Measurements from ENCODE around the gene SERAC1. TPM values are rescaled to one million over a fixed set of nuclear protein-coding genes. Genes with fewer than 3 reads are reported as not detected.
"Not testable (repeated sequence)": the region's sequence is repeated elsewhere in the genome, so short reads cannot be mapped to it uniquely, and the experiment has no call there.

SERAC1 gene
- total RNA-seq, 1 donor from 2014 or later: 9.5 TPM

DNA sequence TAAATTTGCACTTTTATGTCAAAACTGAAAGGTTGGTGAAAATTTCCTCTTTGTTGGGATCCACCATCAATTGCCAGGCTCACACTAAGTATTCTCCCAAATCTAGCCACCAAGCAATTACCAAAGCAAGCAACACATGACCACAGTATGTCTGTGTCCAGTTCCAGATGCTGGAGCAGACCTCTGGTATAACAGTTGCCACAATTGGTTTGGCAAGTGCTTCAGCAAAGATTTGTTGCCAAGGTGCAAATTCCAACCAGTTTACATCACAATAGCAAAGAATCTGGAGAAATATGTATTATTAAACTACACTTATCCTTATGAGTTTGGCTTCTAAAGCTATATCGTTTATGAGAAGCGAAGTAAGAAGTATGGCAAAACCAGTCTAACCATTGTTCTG, 6.5 kb upstream of the SERAC1 start:
- DNase-seq (ENCODE audit: low read depth, low spot score): peak; percentile 50

DNA sequence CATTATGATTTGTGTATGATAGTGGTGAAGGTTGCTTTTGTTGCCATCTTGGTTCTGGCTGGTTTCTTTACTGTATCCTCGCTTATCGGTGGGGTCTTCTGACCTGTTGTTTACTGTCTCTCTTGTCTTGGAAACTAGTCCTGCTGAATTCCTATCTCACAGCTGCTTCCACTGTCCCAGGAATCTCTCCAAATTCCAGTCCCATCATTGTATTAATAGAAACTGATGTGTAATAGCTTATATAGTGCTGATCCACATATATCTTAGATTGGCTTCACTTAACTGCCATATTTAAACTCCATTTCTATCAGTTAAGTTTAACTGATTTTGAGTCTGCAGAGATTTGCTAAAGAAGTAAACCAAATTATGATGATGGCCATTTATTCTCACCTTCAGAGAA, 6.0 kb upstream of the SERAC1 start:
- DNase-seq (ENCODE audit: low read depth, low spot score): no peak

DNA sequence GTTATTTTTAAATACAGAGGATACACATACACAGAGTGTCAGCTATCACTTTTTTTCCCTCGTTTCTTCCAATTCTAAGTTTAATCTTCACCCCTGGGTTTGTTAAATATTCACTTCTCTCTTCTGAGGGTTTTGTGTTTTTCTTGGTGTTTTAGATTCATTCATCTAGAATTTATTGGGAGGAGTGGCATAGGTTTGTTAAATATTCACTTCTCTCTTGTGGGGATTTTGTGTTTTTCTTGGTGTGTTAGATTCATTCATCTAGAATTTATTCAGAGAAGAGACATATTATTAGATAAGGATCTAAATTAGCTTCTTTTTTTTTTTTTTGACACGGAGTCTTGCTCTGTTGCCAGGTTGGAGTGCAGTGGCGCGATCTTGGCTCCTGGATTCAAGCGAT, 3.9 kb upstream of the SERAC1 start:
- no peak for DNase-seq (ENCODE audit: low read depth, low spot score)

DNA sequence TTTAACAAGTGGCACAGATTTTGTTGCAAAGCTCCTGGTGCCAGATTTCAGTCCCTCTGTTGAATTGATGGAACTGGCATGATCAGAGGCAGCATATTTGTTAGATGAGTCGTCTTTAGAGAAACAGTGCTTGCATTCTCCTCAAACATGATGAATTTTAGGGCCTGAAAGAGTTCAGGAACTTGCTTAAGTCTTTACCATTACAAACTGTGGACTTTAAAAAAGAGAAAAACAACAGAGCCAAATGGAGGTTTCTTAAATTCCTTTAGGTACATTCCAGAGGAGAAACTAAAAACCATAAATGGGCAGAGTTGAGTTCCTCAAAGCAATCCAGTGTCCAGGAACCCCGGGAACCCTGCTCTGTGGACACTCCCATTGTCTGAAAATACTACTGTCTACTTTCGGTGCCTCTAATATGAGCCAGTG, 2.6 kb upstream of the SERAC1 start:
- peak; percentile 30 for DNase-seq (ENCODE audit: low read depth, low spot score)

DNA sequence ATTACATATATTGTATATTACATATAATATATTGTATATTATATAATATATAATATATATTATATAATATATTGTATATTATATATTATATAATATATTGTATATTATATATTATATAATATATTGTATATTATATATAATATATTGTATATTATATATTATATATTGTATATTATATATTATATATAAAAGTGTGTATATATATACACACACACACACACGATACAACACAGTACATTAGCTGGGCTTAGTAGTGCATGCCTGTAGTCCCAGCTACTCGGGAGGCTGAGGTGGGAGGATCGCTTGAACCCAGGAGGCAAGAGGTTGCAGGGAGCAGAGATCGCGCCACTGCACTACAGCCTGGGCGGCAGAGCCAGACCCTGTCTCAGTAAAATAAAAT, 1.6 kb upstream of the SERAC1 start:
- DNase-seq (ENCODE audit: low read depth, low spot score): not testable (repeated sequence)

DNA sequence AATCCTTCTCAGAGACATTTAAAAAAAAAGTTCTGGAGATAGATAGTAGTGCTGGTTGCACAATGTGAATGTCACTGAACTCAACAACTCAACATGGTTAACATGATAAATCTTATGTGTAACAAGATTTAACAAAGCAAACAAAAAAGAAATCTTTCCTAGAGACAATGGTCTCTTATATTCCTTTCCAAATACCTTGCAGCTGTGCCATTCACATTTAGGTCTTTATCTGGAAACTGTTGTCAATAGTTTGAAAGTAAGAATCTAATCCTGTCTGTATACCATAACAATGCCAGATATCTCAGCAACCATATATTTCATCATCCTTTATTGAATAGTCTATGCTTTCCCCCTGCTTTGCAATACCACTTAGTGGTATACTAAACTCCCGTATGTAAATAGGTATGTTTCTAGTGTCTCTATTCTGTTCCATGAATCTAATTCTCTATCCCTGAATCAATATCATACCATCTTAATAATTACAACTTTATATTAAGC, 2.1 kb downstream of the SERAC1 start:
- no peak for DNase-seq (ENCODE audit: low read depth, low spot score)

DNA sequence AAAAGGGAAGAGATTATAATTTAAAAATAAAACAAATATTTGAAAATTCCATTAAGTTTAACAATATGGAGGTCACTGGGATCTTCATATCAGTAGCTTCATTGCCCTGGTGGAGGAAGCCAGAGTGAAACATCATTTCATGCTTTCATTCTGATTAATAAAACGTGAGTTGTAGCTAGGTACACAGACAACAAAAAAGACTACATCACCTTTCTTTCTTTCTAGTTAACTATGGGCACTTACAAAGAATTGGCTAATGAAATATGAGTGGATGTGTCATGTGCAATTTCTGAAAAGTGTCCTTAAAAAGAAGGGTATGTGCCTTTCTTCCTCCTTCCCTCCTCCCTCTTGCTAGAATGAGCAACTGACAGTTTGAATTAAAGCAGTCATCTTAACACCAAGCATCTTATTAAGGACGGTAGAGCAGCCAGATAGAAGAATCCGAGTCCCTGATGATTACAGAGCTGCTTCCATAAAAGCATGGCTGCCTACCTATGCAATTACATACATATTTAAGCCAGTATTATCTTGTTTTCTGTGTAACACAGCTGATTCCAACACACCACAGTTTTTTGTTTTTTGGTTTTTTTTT, 3.4 kb downstream of the SERAC1 start:
- no peak for DNase-seq (ENCODE audit: low read depth, low spot score)

DNA sequence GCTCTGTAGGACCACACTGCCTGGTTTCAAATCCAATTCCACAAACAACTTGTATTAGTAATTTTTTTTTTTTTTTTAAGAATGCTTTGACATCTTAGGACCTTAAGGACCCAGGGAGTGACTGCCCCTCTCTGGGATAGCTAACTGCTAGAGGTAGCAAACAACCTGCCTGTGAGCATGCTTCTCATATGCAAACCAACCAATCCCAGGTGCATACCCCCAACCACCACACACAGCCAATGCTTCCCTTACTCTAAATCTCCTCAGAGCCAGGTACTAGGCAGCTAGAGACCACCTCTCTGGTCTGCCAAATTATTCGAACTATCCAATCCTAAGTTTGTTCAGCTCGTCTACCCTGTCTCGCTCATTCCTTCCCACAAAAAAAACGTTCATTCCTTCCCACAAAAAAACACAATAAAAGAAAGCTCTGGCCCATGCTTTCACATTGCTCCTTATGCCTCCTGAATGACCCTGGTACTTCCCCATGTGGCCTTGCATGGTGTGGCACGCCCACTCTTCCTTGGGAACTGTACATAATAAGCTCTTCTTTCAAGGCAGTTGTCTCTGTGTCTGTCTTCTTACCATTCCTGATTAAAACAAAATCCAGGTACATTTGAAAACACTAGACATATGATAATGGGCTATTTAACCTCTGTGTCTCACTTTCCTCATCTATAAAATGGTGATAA, 6.4 kb downstream of the SERAC1 start:
- no peak for DNase-seq (ENCODE audit: low read depth, low spot score)

DNA sequence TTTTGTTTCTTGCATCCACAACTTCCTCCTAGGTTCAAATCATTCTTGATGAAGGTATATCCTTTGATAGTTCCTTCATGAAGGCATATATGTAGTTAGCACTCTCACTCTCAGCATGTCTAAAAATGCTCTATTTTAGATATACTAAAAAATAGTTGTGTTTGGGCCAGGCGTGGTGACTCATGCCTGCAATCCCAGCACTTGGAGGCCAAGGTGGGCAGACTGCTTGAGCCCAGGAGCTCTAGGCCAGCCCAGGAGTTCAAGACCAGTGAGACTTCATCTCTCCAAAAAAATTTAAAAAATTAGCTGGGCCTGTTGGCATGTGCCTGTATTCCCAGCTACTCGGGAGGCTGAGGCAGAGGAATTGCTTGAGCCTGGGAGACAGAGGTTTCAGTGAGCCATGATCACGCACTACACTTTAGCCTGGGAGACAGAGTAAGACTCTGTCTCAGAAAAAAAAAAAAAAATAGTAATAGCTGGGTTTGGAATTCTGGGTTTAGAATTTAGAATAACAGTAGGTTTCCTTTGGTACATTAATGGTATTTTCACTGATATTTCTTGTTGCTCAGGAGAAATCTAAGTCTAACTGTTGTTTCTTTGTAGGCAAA, 7.0 kb downstream of the SERAC1 start:
- no peak for DNase-seq (ENCODE audit: low read depth, low spot score)

DNA sequence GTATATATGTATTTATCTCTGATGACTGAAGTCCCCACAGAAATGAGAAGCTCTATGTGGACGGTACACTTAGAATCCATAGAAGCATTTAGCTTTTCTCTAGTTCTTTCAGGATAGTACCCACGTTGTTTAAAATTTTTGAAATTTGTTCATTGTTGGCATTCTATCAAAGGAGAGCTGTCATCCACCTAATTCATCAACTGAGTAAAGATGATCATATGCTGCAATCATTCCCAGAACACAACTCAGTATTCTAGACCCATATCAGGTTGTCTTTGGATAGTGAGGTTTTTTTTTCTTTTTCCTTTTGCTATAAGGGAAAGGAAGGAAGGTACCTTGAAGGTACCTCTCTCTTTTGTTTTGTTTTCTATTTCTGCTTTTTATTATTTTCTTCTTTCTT, 9.3 kb downstream of the SERAC1 start:
- no peak for DNase-seq (ENCODE audit: low read depth, low spot score)

DNA sequence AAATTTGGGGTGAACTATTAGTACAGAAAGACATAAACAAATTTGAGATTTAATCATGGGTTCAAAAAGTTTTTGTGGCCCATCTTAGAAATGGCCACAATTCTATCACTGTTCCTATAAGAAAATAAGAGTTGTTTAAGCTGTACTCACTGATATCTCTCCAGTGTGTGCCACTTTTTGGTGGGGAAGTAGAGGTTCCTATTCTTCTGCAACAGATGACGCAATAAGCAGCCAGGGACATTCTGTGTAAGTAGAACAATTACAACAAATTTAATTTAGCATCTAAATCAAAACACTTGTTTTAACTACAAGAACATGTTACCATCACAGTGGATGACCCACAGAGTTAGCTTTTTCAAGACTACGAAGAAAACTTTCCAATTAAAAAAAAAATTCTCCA, 9.9 kb downstream of the SERAC1 start:
- DNase-seq (ENCODE audit: low read depth, low spot score): no peak

DNA sequence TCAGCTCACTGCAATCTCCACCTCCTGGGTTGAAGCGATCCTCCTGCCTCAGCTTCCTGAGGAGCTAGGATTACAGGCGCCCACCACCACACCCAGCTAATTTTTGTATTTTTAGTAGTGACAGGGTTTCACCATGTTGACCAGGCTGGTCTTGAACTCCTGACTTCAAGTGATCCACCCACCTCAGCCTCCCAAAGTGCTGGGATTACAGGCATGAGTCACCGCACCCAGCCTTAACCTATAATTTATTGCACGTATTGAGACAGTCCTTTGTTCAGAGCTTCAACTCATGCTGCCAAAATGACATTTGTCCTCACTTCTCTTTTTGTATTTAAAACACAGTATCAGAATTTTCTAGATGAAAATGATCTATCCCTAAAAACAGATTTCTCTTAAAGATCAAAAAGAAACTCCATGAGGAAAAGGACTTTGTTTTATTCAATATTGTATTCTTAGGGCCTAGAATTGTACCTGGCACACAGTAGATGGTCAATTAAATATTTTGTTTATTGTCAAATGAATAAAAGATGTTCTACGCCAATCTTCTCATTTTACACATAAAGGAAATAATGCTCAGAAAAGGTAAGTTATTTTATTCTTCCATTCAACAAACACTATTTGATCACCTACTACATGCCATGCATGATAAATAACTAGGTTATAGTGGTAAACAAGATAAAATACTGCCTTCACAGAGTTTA, 10.8 kb downstream of the SERAC1 start:
- DNase-seq (ENCODE audit: low read depth, low spot score): no peak

DNA sequence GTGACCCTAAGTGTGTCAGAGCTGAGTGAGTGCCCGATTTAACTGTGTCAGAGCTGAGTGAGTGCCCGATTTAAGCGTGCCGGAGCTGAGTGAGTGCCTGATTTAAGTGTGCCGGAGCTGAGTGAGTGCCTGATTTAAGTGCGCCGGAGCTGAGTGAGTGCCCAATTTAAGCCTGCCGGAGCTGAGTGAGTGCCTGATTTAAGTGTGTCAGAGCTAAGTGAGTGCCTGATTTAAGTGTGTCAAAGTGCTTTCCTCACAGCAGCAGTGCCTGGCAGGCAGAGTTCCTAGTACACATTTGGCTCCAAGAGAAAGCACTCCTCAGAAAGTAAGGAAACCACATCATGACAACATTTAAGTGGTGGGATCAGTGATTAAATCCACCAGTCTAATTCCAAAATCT, 13.2 kb downstream of the SERAC1 start:
- no peak for DNase-seq (ENCODE audit: low read depth, low spot score)

DNA sequence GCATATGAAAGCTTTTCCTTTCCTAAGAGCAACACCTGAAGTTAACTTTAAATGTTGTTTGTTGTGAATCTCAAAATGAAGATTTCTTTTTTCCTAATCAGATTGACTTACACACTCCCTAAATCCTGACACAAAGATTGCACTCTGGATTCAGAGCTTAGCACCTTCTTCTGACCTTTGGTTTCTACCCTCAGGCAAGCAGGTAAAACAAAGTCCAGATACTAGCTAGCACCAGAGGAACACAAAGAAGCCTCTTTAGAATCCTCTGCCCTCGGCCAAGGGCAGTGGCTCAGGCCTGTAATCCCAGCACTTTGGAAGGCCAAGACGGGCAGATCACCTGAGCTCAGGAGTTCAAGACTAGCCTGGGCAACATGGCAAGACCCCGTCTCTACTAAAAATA, 14.5 kb downstream of the SERAC1 start:
- no peak for DNase-seq (ENCODE audit: low read depth, low spot score)

DNA sequence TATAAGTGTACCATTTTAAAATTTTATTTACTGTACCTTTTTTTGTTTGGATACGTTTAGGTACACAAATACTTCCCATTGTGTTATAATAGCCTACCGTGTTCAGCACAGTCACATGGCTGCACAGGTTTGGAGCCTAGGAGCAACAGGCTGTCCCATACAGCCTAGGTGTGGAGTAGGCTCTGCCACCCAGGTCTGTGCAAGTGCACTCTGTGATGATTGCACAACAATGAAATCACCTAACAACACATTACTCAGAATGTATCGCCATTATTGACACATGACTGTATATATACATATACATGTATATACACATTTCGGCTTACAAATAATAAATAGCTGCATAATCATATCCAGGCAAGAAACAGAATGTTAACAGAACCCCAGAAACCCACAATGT, 15.4 kb downstream of the SERAC1 start:
- no peak for DNase-seq (ENCODE audit: low read depth, low spot score)

DNA sequence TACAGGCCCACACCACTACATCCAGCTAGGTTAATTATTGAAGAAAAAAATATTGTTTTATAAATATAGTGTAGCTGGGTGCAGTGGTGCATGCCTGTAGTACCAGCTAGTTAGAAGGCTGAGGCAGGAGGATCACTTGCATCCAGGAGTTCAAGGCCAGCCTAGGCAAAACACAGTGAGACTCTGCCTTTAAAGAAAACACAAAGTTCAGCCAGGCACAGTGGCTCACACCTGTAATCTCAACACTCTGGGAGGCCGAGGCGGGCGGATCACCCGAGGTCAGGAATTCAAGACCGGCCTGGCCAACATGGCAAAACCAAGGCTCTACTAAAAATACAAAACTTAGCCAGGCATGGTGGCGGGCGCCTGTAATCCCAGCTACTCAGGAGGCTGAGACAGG, 16.0 kb downstream of the SERAC1 start:
- not testable (repeated sequence) for DNase-seq (ENCODE audit: low read depth, low spot score)

DNA sequence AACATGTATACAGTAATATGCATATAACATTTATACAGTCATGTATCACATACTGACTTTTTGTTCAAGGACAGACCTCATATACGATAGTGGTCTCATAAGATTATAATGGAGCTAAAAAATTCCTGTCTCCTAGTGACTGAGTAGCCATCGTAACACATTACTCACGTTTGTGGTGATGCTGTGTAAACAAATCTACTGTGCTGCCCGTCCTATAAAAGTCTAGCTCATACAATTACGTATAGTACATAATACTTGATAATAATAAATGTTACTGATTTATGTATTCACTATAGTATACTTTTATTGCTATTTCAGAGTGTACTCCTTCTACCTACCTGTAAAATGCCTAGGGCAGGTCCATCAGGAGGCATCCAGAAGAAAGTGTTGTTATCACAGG, 17.4 kb downstream of the SERAC1 start:
- DNase-seq (ENCODE audit: low read depth, low spot score): no peak

DNA sequence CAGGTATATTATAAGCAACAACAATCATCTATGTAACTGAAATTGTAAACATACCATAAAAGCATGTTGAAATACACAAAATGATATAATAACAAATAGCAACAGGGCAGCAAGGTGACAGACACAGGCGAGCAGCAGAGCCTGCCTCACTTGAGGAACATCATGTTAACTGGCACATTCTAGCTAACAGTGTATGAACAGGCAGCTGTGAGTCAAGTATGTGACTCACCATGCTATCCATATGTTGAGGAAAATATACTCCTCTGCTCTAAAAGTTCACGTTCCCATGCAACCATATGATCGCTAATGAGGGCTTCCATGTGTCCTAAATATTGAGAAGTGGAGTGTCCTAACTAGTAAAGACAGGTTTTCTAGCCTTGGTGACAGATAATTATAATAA, 18.4 kb downstream of the SERAC1 start:
- no peak for DNase-seq (ENCODE audit: low read depth, low spot score)

DNA sequence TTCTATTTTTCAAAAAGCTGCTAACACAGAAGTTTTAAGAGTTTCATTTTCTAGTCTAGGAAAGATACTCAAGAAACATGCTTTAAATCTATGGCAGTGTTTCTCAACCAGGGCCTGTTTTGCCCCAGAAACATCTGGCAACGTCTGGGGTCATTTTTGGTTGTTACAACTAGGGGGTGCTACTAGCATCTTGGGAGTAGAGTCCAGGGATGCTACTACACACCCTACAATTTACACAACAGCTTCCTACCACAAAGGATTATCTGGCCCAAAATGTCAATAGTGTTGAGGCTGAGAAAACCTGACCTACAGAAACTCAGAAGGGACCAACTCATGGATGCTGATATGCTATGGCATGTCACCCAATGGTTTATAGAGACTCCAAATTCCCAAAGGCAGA, 24.4 kb downstream of the SERAC1 start:
- DNase-seq (ENCODE audit: low read depth, low spot score): no peak

DNA sequence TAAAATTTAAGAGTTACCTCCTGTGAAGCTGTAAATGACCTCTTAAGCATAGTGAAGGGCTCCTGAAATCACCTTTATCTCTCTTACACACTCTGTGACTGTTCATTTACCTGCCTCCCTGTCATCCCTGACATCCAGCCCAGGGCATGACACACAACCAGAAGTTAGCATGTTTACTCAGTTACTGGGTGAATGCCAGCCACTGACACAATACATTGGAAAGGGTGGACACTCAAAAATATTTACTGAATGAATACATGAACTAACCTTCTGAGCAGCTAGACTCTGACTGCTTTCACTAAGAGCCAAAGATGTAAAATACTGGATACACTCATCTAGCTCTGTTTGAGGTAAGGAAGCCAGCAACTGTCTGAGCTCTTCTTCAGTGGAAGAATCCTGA, 25.3 kb downstream of the SERAC1 start:
- DNase-seq (ENCODE audit: low read depth, low spot score): no peak

DNA sequence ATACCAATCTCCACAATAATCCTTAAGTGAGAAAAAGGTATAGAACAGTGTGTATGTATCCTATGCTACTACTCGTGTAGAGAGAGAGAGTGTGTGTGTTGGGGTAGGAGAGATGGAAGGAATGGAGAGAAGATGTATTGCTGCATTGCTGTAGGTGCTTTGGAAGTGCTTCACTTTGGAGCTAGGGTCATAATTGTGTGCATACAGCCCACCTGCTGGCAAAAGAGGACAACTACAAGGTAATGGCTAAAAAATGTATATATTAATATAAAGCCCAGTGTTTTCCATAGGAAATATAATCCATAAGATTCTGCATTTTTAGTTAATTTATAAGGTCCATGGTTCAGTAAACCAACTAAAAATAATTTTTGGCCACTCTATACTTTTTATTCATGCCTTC, 36.1 kb downstream of the SERAC1 start:
- DNase-seq (ENCODE audit: low read depth, low spot score): no peak

DNA sequence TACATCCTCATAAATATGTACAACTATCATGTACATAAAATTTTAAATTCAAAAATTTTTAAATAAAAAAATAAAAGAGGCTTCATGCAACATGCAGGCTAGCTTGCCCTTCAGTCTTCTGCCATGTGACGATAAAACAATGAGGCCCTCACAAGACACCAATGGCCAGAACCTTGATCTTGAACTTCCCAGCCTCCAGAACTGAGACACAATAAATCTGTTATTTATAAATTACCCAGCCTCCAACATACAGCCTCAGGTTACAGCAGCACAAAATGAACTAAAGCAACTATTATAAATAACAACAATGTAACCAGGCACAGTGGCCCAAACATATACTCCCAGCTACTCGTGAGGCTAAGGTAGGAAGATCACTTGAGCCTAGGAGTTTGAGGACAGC, 42.8 kb downstream of the SERAC1 start:
- DNase-seq (ENCODE audit: low read depth, low spot score): no peak

Data from pulmonary artery endothelial cell (primary cell).